OCI-LY3 (cell line): Measurements from ENCODE around the gene FERMT2.
"Not testable (repeated sequence)": the region's sequence is repeated elsewhere in the genome, so short reads cannot be mapped to it uniquely, and the experiment has no call there.

Source experiments
- H2AFZ ChIP-seq: fragments of 200-600, 300-600 bp; shearing (Covaris generic); 2 replicates; pipeline ENCODE4 v1.6.0; 2014; ENCODE audit warnings: antibody characterized with exemption, low read depth, low read length
- H3K27ac ChIP-seq: fragments of 200-600, 300-600 bp; sonication (generic); 2 replicates; pipeline ENCODE4 v1.5.1; 2014; ENCODE audit warnings: mild to moderate bottlenecking, low read length, moderate library complexity, mixed read lengths
- H3K27me3 ChIP-seq: fragments of 200-600, 300-600 bp; sonication (generic); 2 replicates; pipeline ENCODE4 v1.6.1; 2014; ENCODE audit warnings: low read depth, low read length, mixed read lengths
- H3K36me3 ChIP-seq: fragments of 200-600, 300-600 bp; sonication (generic); replicated peaks from 2 replicates; pipeline ENCODE3; 2014; ENCODE audit warnings: low read depth, low read length, mixed read lengths
- H3K4me1 ChIP-seq: fragments of 300-600, 200-600 bp; sonication (generic); 2 replicates; pipeline ENCODE4 v1.6.1; 2014; ENCODE audit warnings: low read length, mixed read lengths
- H3K4me2 ChIP-seq: fragments of 200-600, 300-600 bp; sonication (generic); 2 replicates; pipeline ENCODE4 v1.6.1; 2014; ENCODE audit warnings: low read length, mixed read lengths
- H3K4me3 ChIP-seq: fragments of 300-600, 200-600 bp; sonication (generic); 2 replicates; pipeline ENCODE4 v1.5.1; 2014; ENCODE audit warnings: antibody characterized with exemption, mild to moderate bottlenecking, low read length, moderate library complexity
- H3K79me2 ChIP-seq: fragments of 300-600, 200-600 bp; shearing (Covaris generic); 2 replicates; pipeline ENCODE4 v1.6.1; 2014; ENCODE audit warnings: mild to moderate bottlenecking, low read length, mixed read lengths
- H3K9ac ChIP-seq: fragments of 300-600, 200-600 bp; shearing (Covaris generic); 2 replicates; pipeline ENCODE4 v1.6.0; 2014; ENCODE audit warnings: mild to moderate bottlenecking, low read length, moderate library complexity
- H3K9me3 ChIP-seq: fragments of 200-600, 300-600 bp; shearing (Covaris generic); 2 replicates; pipeline ENCODE4 v1.6.1; 2014; ENCODE audit warnings: low read length, mixed read lengths; ENCODE audit not compliant: insufficient read depth
- H4K20me1 ChIP-seq: fragments of 200-600, 300-600 bp; sonication (generic); 2 replicates; pipeline ENCODE4 v1.6.1; 2016; ENCODE audit warnings: low read length, mixed read lengths; ENCODE audit not compliant: insufficient read depth
- EZH2phosphoT487 ChIP-seq: fragments of 200-600 bp; shearing (Covaris generic); IDR thresholded peaks from 2 replicates; pipeline ENCODE4 v1.6.1; 2018; ENCODE audit warnings: antibody characterized with exemption, mixed run types, low read depth
- TF ChIP-seq, protein P1 (sequence below): fragments of 200-600, 300-600 bp; sonication (generic); IDR thresholded peaks from 2 replicates; pipeline ENCODE4 v1.5.1; 2014; ENCODE audit warnings: antibody characterized with exemption, low read length, low read depth

FERMT2 gene

GRCh38 chr14:52871606-52872005 is 79.2 kb downstream of the FERMT2 start:
- H3K4me2 ChIP-seq = no peak overlapping the region
- TF ChIP-seq, protein P1, sequence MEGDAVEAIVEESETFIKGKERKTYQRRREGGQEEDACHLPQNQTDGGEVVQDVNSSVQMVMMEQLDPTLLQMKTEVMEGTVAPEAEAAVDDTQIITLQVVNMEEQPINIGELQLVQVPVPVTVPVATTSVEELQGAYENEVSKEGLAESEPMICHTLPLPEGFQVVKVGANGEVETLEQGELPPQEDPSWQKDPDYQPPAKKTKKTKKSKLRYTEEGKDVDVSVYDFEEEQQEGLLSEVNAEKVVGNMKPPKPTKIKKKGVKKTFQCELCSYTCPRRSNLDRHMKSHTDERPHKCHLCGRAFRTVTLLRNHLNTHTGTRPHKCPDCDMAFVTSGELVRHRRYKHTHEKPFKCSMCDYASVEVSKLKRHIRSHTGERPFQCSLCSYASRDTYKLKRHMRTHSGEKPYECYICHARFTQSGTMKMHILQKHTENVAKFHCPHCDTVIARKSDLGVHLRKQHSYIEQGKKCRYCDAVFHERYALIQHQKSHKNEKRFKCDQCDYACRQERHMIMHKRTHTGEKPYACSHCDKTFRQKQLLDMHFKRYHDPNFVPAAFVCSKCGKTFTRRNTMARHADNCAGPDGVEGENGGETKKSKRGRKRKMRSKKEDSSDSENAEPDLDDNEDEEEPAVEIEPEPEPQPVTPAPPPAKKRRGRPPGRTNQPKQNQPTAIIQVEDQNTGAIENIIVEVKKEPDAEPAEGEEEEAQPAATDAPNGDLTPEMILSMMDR = no peak
- TF ChIP-seq EZH2phosphoT487 = no peak
- H3K4me3 ChIP-seq = no peak overlapping the region
- H2AFZ ChIP-seq = no peak overlapping the region
- H3K27ac ChIP-seq = no peak overlapping the region
- H3K9ac ChIP-seq = no peak overlapping the region
- H3K9me3 ChIP-seq = no peaks in the 10 kb centered on the region
- H3K27me3 ChIP-seq = no peaks in the 10 kb centered on the region
- no peaks in the 10 kb centered on the region for H3K36me3 ChIP-seq
- H3K4me1 ChIP-seq = no peaks in the 10 kb centered on the region
- no peaks in the 10 kb centered on the region for H4K20me1 ChIP-seq
- H3K79me2 ChIP-seq = no peaks in the 10 kb centered on the region

DNA sequence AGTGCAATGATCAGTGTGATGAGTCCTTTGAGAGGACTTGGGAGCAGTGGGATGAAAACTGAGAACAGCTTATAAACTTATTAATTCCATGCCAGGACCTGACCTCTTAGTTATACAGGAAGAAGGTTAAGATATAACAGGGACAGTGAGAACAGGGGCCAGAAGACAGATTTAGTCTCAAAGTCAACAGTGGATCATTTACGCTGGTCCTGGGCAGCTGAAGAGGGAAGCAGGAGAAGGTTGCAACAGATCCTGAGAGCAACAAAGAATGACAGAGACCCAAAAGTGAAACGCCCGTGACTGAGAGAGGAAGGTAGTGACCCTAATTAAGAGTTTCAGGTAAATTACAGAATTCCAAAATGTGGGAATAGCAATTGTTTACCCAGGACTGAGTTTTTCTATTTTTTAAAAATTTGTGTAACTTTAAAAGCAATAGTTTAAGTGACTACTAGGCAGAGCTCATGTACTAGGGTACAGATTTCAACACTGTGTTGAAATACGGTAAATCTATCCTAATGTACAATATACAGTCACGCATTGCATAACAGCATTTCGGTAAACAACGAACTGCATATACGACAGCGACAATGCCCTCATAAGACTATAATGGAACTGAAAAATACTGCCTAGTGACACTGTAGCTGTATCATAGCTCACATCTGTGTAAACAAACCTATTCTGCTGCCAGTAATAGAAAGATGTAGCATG is 81.8 kb downstream of the FERMT2 start:
- H3K9me3 ChIP-seq = no peaks in the 10 kb centered on the region
- no peak overlapping the region for H3K27ac ChIP-seq
- H3K79me2 ChIP-seq = no peaks in the 10 kb centered on the region
- H3K9ac ChIP-seq = no peak overlapping the region
- H4K20me1 ChIP-seq = no peaks in the 10 kb centered on the region
- H3K4me3 ChIP-seq = no peak overlapping the region
- no peak overlapping the region for H2AFZ ChIP-seq
- no peak overlapping the region for H3K4me2 ChIP-seq
- no peaks in the 10 kb centered on the region for H3K36me3 ChIP-seq
- H3K27me3 ChIP-seq = no peaks in the 10 kb centered on the region
- TF ChIP-seq, protein P1 = no peak
- no peak for TF ChIP-seq EZH2phosphoT487
- H3K4me1 ChIP-seq = no peaks in the 10 kb centered on the region

DNA sequence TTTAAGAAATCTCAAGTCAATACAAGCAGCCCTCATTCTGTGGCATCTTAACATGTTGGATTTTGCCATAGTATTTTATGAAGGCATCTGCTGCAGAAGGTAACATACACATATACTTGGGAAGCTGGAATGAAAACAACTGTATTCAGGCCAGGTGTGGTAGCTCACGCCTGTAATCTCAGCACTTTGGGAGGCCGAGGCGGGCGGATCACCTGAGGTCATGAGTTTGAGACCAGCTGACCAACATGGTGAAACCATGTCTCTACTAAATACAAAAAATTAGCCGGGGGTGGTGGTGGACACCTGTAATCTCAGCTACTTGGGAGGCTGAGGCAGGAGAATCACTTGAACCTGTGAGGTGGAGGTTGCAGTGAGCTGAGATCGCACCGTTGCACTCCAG is 86.0 kb downstream of the FERMT2 start:
- not testable (repeated sequence) for H3K36me3 ChIP-seq, H3K9ac ChIP-seq, H3K79me2 ChIP-seq, H3K27me3 ChIP-seq, H2AFZ ChIP-seq, H3K9me3 ChIP-seq, H3K4me2 ChIP-seq, H3K27ac ChIP-seq, H3K4me3 ChIP-seq, H4K20me1 ChIP-seq
- H3K4me1 ChIP-seq = peaks cover 14% of the 10 kb centered on the region

DNA sequence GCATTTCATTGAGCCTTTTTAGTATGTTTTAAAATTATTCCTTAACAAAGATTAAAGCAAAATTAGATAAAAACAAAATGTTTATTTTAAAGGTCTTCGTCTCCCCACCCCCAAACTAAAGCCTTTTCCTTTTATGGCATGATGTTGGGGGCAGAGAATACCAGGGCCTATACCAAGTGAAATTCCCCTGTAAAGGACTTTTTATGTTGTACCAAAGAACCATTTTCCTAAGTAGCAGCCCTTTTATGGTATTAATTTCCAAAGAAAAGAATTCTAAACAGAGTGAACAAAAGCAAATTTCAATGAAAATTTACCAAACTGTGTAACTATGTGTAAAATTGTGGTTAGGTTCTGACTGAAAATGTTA is 87.5 kb downstream of the FERMT2 start:
- Histone ChIP-seq H3K4me2 (no peak overlapping the region), H4K20me1 (no peaks in the 10 kb centered on the region), H2AFZ (no peak overlapping the region), H3K4me1 (peaks cover 14% of the 10 kb centered on the region), H3K9ac (no peak overlapping the region), H3K27ac (no peak overlapping the region), H3K36me3 (no peaks in the 10 kb centered on the region), H3K4me3 (no peak overlapping the region), H3K9me3 (no peaks in the 10 kb centered on the region), H3K79me2 (no peaks in the 10 kb centered on the region), H3K27me3 (no peaks in the 10 kb centered on the region)
- TF ChIP-seq, protein P1 = no peak
- no peak for TF ChIP-seq EZH2phosphoT487
